ENCODE data around the gene SCN1A. TPM values are rescaled to one million over a fixed set of nuclear protein-coding genes. Genes with fewer than 3 reads are reported as not detected.

Gene SCN1A
- total and polyA plus RNA-seq, 2 of the 13 experiments (the other 11 are each of a cell fraction or from before 2014, with no cell fraction given): 19.9 to 39.4 TPM

DNA sequence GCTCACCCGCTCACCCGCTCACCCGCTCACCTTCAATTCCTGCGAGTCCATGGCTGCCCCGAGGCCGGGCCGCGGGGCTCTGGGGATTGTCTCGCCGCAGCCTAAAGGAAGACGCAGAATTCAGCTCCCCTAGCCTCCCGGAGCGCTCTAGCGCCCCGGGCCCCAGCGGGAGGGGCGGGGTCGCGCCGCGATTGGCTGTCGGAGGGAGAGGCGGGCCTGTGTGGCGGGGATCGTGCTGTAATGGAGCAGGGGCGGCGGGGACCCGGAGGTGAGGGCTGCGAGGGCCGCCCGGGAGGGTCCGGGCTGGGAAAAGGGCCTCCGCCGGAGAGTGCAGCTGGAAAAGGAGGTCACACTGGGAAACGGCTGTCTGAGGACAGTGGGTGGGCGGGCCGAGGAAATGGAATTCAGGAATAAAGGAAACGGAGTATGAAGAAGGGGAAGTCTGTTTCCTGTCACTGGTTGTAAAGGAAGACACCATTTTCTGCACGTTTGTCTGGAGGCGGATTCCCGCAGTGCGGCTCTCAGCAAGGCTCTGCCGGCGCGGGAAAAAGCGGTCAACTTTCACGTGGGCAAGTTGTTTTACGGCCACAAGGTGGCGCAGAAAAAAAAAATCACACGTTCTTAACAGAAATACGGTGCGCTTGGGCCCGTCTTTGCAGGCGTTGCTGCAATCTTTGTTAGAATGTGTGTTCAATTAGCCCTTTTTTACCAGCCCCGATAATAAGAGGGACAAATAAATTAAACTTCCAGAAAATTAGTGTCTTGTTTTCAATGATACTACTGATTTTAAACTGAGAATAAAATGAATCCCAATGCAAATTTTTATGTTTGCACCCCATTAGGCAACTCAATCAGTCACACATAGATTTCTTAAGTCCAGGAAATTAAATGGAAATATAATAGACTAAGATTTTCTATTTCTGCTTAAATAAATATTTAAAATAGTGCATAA is 173.9 kb downstream of the SCN1A start, which contains the start of gene TTC21B (continued):
- TF ChIP-seq ZNF850 (CRISPR knock-in tag; conservative IDR thresholded peaks at IDR 0.05): no peak
- no peak; the same call in 1 of the 2 replicates for TF ChIP-seq ZNF558 (CRISPR knock-in tag; IDR thresholded peaks at IDR 0.05; ENCODE audit: borderline replicate concordance)
- no peak for TF ChIP-seq ZBTB1 (CRISPR knock-in tag; IDR thresholded peaks at IDR 0.05; ENCODE audit: borderline replicate concordance)
- TF ChIP-seq GFI1 (CRISPR knock-in tag; IDR thresholded peaks at IDR 0.05; ENCODE audit: borderline replicate concordance): no peak; the same call in 1 of the 2 replicates
- TF ChIP-seq ZNF550 (CRISPR knock-in tag; IDR thresholded peaks at IDR 0.05; ENCODE audit: borderline replicate concordance): no peak
- TF ChIP-seq ZSCAN20 (CRISPR knock-in tag; IDR thresholded peaks at IDR 0.05; ENCODE audit: borderline replicate concordance): peak; percentile 67; the same call in 1 of the 2 replicates
- TF ChIP-seq ZNF260 (CRISPR knock-in tag; IDR thresholded peaks at IDR 0.05; ENCODE audit: borderline replicate concordance, low read depth): no peak
- 0 out of 2 replicates have a peak, but pooled peaks have one; percentile 25 for TF ChIP-seq KDM6A (CRISPR knock-in tag; IDR thresholded peaks at IDR 0.05; ENCODE audit: low read depth)
- TF ChIP-seq CREM (IDR thresholded peaks at IDR 0.05): peak; percentile 75
- no peak; the same call in 1 of the 2 replicates for TF ChIP-seq CREM (CRISPR knock-in tag; IDR thresholded peaks at IDR 0.05)
- TF ChIP-seq ZNF20 (CRISPR knock-in tag; IDR thresholded peaks at IDR 0.05): peak; percentile 30; the same call in 1 of the 2 replicates
- peak; percentile 86 for TF ChIP-seq POLR2A (IDR thresholded peaks at IDR 0.05; ENCODE audit: insufficient read depth in 1 of 2, low read depth in 2 of 2, low read length in 2 of 2)
- TF ChIP-seq GLI4 (CRISPR knock-in tag; IDR thresholded peaks at IDR 0.05; ENCODE audit: borderline replicate concordance): peak; percentile 78; the same call in 1 of the 2 replicates
- peak; percentile 54 for TF ChIP-seq ZNF629 (CRISPR knock-in tag; conservative IDR thresholded peaks at IDR 0.05)
- peak; percentile 10; the same call in 1 of the 2 replicates for TF ChIP-seq SP1 (IDR thresholded peaks at IDR 0.05)
- TF ChIP-seq SP1 (CRISPR knock-in tag; IDR thresholded peaks at IDR 0.05): peak; percentile 87
- TF ChIP-seq, protein P1, sequence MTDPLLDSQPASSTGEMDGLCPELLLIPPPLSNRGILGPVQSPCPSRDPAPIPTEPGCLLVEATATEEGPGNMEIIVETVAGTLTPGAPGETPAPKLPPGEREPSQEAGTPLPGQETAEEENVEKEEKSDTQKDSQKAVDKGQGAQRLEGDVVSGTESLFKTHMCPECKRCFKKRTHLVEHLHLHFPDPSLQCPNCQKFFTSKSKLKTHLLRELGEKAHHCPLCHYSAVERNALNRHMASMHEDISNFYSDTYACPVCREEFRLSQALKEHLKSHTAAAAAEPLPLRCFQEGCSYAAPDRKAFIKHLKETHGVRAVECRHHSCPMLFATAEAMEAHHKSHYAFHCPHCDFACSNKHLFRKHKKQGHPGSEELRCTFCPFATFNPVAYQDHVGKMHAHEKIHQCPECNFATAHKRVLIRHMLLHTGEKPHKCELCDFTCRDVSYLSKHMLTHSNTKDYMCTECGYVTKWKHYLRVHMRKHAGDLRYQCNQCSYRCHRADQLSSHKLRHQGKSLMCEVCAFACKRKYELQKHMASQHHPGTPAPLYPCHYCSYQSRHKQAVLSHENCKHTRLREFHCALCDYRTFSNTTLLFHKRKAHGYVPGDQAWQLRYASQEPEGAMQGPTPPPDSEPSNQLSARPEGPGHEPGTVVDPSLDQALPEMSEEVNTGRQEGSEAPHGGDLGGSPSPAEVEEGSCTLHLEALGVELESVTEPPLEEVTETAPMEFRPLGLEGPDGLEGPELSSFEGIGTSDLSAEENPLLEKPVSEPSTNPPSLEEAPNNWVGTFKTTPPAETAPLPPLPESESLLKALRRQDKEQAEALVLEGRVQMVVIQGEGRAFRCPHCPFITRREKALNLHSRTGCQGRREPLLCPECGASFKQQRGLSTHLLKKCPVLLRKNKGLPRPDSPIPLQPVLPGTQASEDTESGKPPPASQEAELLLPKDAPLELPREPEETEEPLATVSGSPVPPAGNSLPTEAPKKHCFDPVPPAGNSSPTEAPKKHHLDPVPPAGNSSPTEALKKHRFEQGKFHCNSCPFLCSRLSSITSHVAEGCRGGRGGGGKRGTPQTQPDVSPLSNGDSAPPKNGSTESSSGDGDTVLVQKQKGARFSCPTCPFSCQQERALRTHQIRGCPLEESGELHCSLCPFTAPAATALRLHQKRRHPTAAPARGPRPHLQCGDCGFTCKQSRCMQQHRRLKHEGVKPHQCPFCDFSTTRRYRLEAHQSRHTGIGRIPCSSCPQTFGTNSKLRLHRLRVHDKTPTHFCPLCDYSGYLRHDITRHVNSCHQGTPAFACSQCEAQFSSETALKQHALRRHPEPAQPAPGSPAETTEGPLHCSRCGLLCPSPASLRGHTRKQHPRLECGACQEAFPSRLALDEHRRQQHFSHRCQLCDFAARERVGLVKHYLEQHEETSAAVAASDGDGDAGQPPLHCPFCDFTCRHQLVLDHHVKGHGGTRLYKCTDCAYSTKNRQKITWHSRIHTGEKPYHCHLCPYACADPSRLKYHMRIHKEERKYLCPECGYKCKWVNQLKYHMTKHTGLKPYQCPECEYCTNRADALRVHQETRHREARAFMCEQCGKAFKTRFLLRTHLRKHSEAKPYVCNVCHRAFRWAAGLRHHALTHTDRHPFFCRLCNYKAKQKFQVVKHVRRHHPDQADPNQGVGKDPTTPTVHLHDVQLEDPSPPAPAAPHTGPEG (CRISPR knock-in tag; IDR thresholded peaks at IDR 0.05): peak; percentile 95
- TF ChIP-seq SMARCC2 (IDR thresholded peaks at IDR 0.05): no peak
- TF ChIP-seq ZNF543 (CRISPR knock-in tag; IDR thresholded peaks at IDR 0.05): peak; percentile 99
- peak; percentile 97 for TF ChIP-seq PHF21A (CRISPR knock-in tag; IDR thresholded peaks at IDR 0.05)
- 0 out of 2 replicates have a peak, but pooled peaks have one; percentile 10 for TF ChIP-seq SP140L (CRISPR knock-in tag; IDR thresholded peaks at IDR 0.05; ENCODE audit: borderline replicate concordance)
- no peak for TF ChIP-seq ZNF432 (CRISPR knock-in tag; IDR thresholded peaks at IDR 0.05; ENCODE audit: borderline replicate concordance)
- TF ChIP-seq GATA4 (IDR thresholded peaks at IDR 0.05; ENCODE audit: borderline replicate concordance, low read depth): peak; percentile 70; the same call in 1 of the 2 replicates
- peak; percentile 60; the same call in 1 of the 2 replicates for TF ChIP-seq HNRNPUL1 (IDR thresholded peaks at IDR 0.05; ENCODE audit: low read depth, low read length)
- TF ChIP-seq SP5 (CRISPR knock-in tag; IDR thresholded peaks at IDR 0.05; ENCODE audit: borderline replicate concordance, low read depth): peak; percentile 73; the same call in 1 of the 2 replicates
- TF ChIP-seq FOXK2 (IDR thresholded peaks at IDR 0.05): no peak
